Muscle layer of colon (tissue), 2 donors: ENCODE measurements around the gene LRRC7.
"Not testable (repeated sequence)": the region's sequence is repeated elsewhere in the genome, so short reads cannot be mapped to it uniquely, and the experiment has no call there.

Experiments
- H3K27ac ChIP-seq: one replicate; pipeline ENCODE4 v1.7.0; 2013; ENCODE audit warnings: low read depth, mild to moderate bottlenecking, low read length, moderate library complexity
- H3K27me3 ChIP-seq, 2 donors: one replicate each; pipeline ENCODE4 v1.7.0; 2013; ENCODE audit warnings: low read length in 2 of 2, mild to moderate bottlenecking in 2 of 2; ENCODE audit not compliant: insufficient read depth in 2 of 2, control insufficient read depth in 1 of 2
- H3K36me3 ChIP-seq: one replicate; pipeline ENCODE4 v1.7.0; 2013; ENCODE audit warnings: mild to moderate bottlenecking, low read length; ENCODE audit not compliant: insufficient read depth
- H3K4me1 ChIP-seq: one replicate; pipeline ENCODE4 v1.7.0; 2013; ENCODE audit warnings: mild to moderate bottlenecking, low read length; ENCODE audit not compliant: insufficient read depth
- H3K4me3 ChIP-seq, 2 donors: one replicate each; pipeline ENCODE4 v1.7.0; 2013; ENCODE audit warnings: low read length in 2 of 2, low read depth in 1 of 2, mild to moderate bottlenecking in 1 of 2, moderate library complexity in 1 of 2
- H3K9ac ChIP-seq: one replicate; pipeline ENCODE4 v1.7.0; 2013; ENCODE audit warnings: low read length
- H3K9me3 ChIP-seq: one replicate; pipeline ENCODE4 v1.7.0; 2013; ENCODE audit warnings: mild to moderate bottlenecking, low read length
- donor health status: abdominal sarcoma.
- donor health status: Adenocarcinoma of cecum.

The LRRC7 gene

GRCh38 chr1:69700770-69701169, 133.0 kb downstream of the LRRC7 start:
- no peak overlapping the region for H3K9ac ChIP-seq
- no peaks in the 10 kb centered on the region for H3K27me3 ChIP-seq
- no peaks in the 10 kb centered on the region for H3K9me3 ChIP-seq
- no peaks in the 10 kb centered on the region for H3K36me3 ChIP-seq
- no peak overlapping the region for H3K27ac ChIP-seq
- no peak overlapping the region for H3K4me3 ChIP-seq
- no peaks in the 10 kb centered on the region for H3K4me1 ChIP-seq

GRCh38 chr1:69702085-69702484, 134.4 kb downstream of the LRRC7 start:
- Histone ChIP-seq H3K4me1 (no peaks in the 10 kb centered on the region), H3K27ac (no peak overlapping the region), H3K36me3 (no peaks in the 10 kb centered on the region), H3K4me3 (no peak overlapping the region), H3K27me3 (no peaks in the 10 kb centered on the region), H3K9me3 (no peaks in the 10 kb centered on the region), H3K9ac (no peak overlapping the region)

- Histone ChIP-seq H3K4me1 (no peaks in the 10 kb centered on the region), H3K36me3 (no peaks in the 10 kb centered on the region), H3K27me3 (no peaks in the 10 kb centered on the region), H3K27ac (no peak overlapping the region), H3K9me3 (no peaks in the 10 kb centered on the region), H3K9ac (no peak overlapping the region), H3K4me3 (no peak overlapping the region)
Observed at GRCh38 chr1:69706473-69706872, 138.8 kb downstream of the LRRC7 start.

DNA sequence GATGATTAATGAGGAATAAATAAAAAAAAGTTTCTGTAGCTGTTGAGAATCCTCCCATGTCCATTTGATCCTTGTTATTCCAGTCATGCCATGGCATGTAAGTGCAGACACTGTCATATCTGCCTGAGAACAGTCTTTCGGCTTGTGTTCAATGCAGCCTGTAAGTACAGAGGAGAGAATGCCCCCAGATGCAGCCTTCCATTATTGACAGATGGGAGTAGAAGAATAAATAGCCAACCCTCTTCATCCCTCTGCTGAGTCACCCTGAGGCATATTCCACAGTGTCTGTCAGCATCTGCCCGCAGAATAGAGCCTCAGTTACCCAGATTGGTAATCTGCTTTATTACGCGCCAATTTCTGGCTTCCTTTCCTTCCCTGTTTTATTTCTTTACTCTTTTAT, 139.4 kb downstream of the LRRC7 start:
- Histone ChIP-seq H3K4me3 (no peak overlapping the region), H3K4me1 (no peaks in the 10 kb centered on the region), H3K9me3 (no peaks in the 10 kb centered on the region), H3K27ac (no peak overlapping the region), H3K9ac (no peak overlapping the region), H3K27me3 (no peaks in the 10 kb centered on the region), H3K36me3 (no peaks in the 10 kb centered on the region)

- Histone ChIP-seq H3K4me1 (no peaks in the 10 kb centered on the region), H3K27ac (no peak overlapping the region), H3K9ac (no peak overlapping the region), H3K36me3 (no peaks in the 10 kb centered on the region), H3K9me3 (no peaks in the 10 kb centered on the region), H3K27me3 (no peaks in the 10 kb centered on the region), H3K4me3 (no peak overlapping the region)
Observed at GRCh38 chr1:69710484-69711189, 142.9 kb downstream of the LRRC7 start.

DNA sequence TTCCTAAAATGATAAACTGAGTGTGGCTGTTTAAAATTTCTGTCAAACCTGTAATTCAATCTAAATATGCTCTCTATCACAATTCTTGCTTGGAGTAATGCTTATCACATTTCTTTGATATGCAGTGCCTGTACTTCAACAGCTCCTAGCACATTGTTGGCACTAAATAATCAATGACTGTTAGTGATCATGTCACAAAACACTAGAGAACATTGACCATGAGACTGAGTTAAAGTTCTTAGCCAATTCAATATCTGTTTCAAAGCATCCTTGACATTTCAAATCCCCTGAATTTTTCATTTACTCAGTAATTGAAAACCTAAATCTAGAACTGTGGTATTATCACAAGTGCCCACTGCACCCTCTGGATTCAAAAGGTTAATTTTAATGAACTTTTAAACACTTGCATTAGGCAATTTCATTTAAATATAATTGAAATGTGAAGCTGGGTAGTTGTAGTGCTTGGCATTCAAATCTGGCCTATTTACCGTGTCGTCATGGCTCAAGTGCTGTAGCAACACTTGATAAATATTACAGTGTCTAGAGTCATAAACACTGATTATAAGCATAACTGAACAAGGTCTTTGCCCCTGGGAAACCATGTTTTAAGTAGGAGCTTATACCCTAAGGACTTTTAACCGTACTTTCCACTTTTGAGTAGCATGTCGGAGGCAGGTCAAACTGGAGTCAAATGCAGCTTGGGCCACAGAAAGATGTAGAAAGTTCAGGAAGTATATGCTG, 143.6 kb downstream of the LRRC7 start:
- H3K4me1 ChIP-seq, result no peaks in the 10 kb centered on the region
- H3K36me3 ChIP-seq, result no peaks in the 10 kb centered on the region
- no peak overlapping the region for H3K27ac ChIP-seq
- H3K4me3 ChIP-seq, result no peak overlapping the region
- no peaks in the 10 kb centered on the region for H3K9me3 ChIP-seq
- H3K27me3 ChIP-seq, result no peaks in the 10 kb centered on the region
- no peak overlapping the region for H3K9ac ChIP-seq

GRCh38 chr1:69717834-69718233, 150.1 kb downstream of the LRRC7 start:
- not testable (repeated sequence) for H3K9ac ChIP-seq, H3K9me3 ChIP-seq, H3K4me1 ChIP-seq, H3K27ac ChIP-seq, H3K27me3 ChIP-seq, H3K4me3 ChIP-seq, H3K36me3 ChIP-seq

- no peak overlapping the region for H3K9ac ChIP-seq
- no peaks in the 10 kb centered on the region for H3K9me3 ChIP-seq
- H3K36me3 ChIP-seq, result no peaks in the 10 kb centered on the region
- no peak overlapping the region for H3K4me3 ChIP-seq
- H3K27ac ChIP-seq, result no peak overlapping the region
- no peaks in the 10 kb centered on the region for H3K27me3 ChIP-seq
- H3K4me1 ChIP-seq, result no peaks in the 10 kb centered on the region
Observed at GRCh38 chr1:69728206-69728605, 160.5 kb downstream of the LRRC7 start.

- Histone ChIP-seq H3K36me3 (no peaks in the 10 kb centered on the region), H3K9ac (no peak overlapping the region), H3K9me3 (peaks cover 6% of the 10 kb centered on the region), H3K27ac (no peak overlapping the region), H3K27me3 (no peaks in the 10 kb centered on the region), H3K4me1 (no peaks in the 10 kb centered on the region), H3K4me3 (no peak overlapping the region)
Observed at GRCh38 chr1:69733061-69733460, 165.3 kb downstream of the LRRC7 start.

DNA sequence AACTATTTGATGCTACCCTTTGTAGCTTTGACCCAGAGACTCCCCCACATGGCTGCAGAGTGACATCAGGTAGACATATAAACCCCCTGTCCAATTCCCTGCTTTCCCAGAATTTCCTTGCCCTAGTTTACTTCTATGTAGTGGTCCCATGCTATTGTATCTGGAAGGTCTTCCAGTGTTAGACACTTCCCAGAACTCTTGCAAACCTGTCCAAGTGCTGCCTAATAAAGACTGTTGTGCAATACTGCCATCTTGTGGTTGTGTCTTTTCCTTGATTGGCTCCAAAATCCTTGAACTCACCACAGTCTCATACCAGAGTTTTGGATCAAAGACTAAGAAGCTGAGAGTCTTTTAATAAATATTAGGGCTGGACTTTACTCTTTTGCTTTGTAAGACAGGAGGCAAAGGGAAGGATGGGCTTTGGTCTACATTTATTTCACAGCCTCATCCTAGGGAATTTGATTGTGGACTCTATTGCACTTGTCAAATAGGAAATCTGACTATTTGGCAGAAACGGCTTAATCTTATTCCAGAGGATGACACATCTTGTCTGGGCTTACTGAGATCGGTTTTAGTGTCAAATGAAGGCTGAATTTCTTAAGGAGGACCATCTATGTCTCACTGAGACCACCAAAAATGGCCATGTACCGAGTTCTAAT, 169.9 kb downstream of the LRRC7 start:
- H3K27ac ChIP-seq, result no peak overlapping the region
- H3K4me1 ChIP-seq, result no peaks in the 10 kb centered on the region
- no peak overlapping the region for H3K9ac ChIP-seq
- H3K27me3 ChIP-seq, result no peaks in the 10 kb centered on the region
- H3K36me3 ChIP-seq, result no peaks in the 10 kb centered on the region
- H3K9me3 ChIP-seq, result peaks cover 6% of the 10 kb centered on the region
- H3K4me3 ChIP-seq, result no peak overlapping the region

DNA sequence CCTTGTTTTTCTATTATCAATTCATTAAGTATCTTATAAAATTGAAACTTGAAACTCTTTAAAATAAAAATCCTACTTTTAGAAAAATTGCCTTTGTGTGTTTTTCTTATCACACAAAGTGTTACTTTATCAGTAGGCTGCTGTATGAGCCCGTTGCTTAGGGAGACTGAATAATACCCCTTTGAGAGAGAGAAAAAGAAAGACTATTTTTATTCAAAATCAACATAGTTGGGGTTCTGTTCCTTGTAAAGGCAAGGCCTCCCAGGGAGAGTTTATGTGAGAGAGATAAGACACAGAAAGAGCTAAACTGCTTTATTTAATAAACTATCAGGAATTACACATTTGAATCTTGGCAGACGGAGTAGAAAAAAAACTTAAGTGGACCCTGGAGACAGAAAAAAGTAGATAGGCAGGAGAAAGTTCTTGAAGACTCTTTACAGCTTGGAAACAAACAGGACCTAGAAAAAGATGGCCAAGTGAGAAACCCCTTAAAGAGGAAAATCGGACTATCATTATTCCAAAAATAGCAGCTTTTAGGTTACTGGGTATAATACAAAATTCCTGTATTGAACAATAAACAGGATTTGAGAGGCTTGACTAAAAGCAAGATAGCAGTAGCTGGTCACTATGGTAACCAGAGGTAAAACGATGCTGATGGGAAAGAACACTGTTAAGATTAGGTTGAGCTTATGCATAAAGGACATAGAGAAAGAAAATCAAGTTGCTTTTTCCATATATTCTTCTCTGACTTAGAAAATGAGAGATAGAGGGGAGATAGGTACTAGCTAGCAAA, 170.9 kb downstream of the LRRC7 start:
- Histone ChIP-seq H3K9me3 (peaks cover 6% of the 10 kb centered on the region), H3K4me3 (no peak overlapping the region), H3K9ac (no peak overlapping the region), H3K36me3 (no peaks in the 10 kb centered on the region), H3K27me3 (no peaks in the 10 kb centered on the region), H3K27ac (no peak overlapping the region), H3K4me1 (no peaks in the 10 kb centered on the region)
